Testis (tissue), 3 donors: Measurements from ENCODE around the gene SELP. TPM values are rescaled to one million over a fixed set of nuclear protein-coding genes. Genes with fewer than 3 reads are reported as not detected.

Source experiments
- DNase-seq: peaks from one replicate; pipeline ENCODE4 v3.0.0-alpha.2; 2019
- H3K27ac ChIP-seq, 2 donors: fragments of 200-600 bp; sonication (generic); one replicate each; pipeline ENCODE4 v1.5.1; 2019
- H3K27me3 ChIP-seq: fragments of 200-600 bp; sonication (generic); one replicate; pipeline ENCODE4 v1.5.1; 2019
- H3K36me3 ChIP-seq: fragments of 200-600 bp; sonication (generic); one replicate; pipeline ENCODE4 v1.5.1; 2017; ENCODE audit warnings: low read depth; ENCODE audit errors: missing control alignments
- H3K4me1 ChIP-seq: fragments of 200-600 bp; sonication (generic); one replicate; pipeline ENCODE4 v1.5.1; 2019
- H3K4me3 ChIP-seq, 2 donors: fragments of 200-600 bp; sonication (generic); one replicate each; pipeline ENCODE4 v1.5.1; 2017 to 2019
- H3K9me3 ChIP-seq: fragments of 200-600 bp; sonication (generic); one replicate; pipeline ENCODE4 v1.5.1; 2017
- CTCF ChIP-seq, 3 experiments: fragments of 450-650 bp in 2 of 3; fragments of 200-600 bp in 1 of 3; sonication (generic) in 1 of 3; IDR thresholded peaks; one replicate each; pipeline ENCODE4 v1.5.1; 2016 to 2019; ENCODE audit warnings: antibody characterized with exemption in 3 of 3, mild to moderate bottlenecking in 2 of 3, moderate library complexity in 1 of 3
- POLR2A ChIP-seq: fragments of 450-650 bp; IDR thresholded peaks from one replicate; pipeline ENCODE4 v1.6.1; 2017; ENCODE audit warnings: antibody characterized with exemption, mild to moderate bottlenecking, moderate library complexity
- WGBS, 2 donors: methylation state at CpG; one replicate each; pipeline ENCODE4 v1.1.5; 2018; 5-methylcytosine and 5-hydroxymethylcytosine counted together
- intact Hi-C: fragments of 100-400 bp; cut with DNase I; formaldehyde crosslinking; loops from one replicate; pipeline ENCODE4 v1.15.1; 2023; ENCODE audit warnings: low total_unique reads
- polyA plus RNA-seq: library from polyadenylated mRNA; stranded (reverse); fragments of 350-450 nt; fragmentation: Illumina TruSeq; extraction: RNeasy Lipid Tissue Mini Kit (QIAGEN cat#74804); gene quantifications from one replicate; pipeline ENCODE4 v1.2.3, GENCODE V29; 2014; ENCODE audit warnings: low read depth, low replicate concordance; ENCODE audit not compliant: insufficient read depth
- total RNA-seq, 2 donors: library from RNA; depleted of rRNA; stranded (reverse); fragments of >200 nt; gene quantifications; one replicate each; pipeline ENCODE4 v1.2.3, GENCODE V29; 2016

The SELP gene
- total and polyA plus RNA-seq, 3 donors from 2014 or later, result 1.7 to 6.4 (median 3.1) TPM

- DNase-seq, result no peak
- no peak for TF ChIP-seq CTCF (IDR thresholded peaks at IDR 0.05)
- no peak for TF ChIP-seq POLR2A
- Histone ChIP-seq H3K36me3 (no peaks in the 10 kb centered on the region), H3K4me3 (no peak overlapping the region), H3K27me3 (no peaks in the 10 kb centered on the region), H3K27ac (no peak overlapping the region), H3K4me1 (no peaks in the 10 kb centered on the region), H3K9me3 (no peaks in the 10 kb centered on the region)
- intact Hi-C loops, result no loop called here
- WGBS, 2 donors, result 46% methylated on average over 1 of the region's 1 CpG
Measured at GRCh38 chr1:169568497-169568896, 61.4 kb downstream of the SELP start.

DNA sequence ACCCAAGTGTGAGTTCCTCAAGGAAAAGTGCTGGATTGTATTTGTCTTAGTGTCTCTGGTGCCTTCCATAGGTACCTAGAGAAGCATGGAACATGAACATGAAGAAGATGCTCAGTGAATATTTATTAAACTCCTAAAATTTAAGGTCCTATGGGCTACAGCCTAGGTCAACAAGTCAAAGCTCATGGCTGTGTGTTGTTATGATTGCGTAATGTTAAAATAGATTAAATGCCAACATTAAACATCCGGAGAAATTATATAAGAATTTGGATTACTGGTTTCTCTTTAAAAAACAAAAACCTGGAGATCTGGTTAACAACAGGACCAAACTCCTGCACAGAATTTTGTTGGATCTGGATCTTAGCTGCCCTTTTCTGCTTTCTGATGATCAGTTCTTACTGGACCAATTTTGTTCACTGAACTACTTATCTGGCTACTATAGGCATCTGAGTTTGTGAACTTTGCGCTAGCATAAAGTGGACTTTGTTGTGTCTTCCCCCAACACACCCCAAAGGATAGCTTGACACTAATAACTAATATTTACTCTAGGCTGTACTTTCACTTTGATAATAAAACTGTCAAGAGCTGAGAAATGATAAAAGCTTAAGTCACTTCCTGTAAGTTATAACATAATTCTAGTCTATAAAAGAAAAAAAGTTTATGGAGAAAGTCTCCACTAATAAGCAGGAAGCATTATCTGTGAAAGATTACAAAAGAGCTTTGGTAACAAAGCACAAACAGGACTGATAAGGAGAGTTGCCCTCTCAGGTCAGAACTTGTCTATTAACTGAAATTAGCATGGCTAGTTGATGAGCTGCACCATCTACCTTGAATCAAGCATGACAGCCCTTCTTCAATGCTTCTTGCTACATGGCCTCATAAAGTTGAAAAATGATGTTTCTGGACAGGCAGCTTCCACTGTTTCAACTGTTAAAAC is 64.3 kb downstream of the SELP start:
- no peak overlapping the region for H3K27ac ChIP-seq
- TF ChIP-seq POLR2A (no peak), CTCF (IDR thresholded peaks at IDR 0.05) (no peak)
- H3K4me1 ChIP-seq, result no peaks in the 10 kb centered on the region
- 81 to 82% methylated on average over 3 of the region's 3 CpGs for WGBS, 2 donors
- no peaks in the 10 kb centered on the region for H3K36me3 ChIP-seq
- intact Hi-C loops, result no loop called here
- no peaks in the 10 kb centered on the region for H3K27me3 ChIP-seq
- no peak for DNase-seq
- H3K4me3 ChIP-seq, result no peak overlapping the region
- no peaks in the 10 kb centered on the region for H3K9me3 ChIP-seq

DNA sequence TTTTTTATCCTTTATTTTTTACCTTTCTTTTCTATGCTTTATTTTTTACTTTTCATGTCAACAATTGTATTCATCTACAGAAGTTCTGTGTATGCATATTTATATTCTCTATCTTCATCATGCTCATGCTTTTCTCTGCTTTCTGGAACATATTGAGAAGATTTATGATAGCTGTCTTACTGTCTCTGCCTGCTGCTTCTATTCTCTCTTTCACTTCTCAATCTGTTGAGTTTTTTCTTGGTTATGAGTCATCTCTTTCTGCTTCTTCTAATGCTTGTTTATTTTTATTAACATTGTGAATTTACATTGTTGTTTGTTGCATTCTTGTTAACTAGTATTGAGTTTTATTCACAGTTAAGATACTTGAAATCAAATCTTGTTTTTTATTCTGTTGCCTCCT is 66.3 kb downstream of the SELP start:
- Histone ChIP-seq H3K4me3 (no peak overlapping the region), H3K36me3 (no peaks in the 10 kb centered on the region), H3K9me3 (no peaks in the 10 kb centered on the region), H3K27ac (no peak overlapping the region), H3K27me3 (no peaks in the 10 kb centered on the region), H3K4me1 (no peaks in the 10 kb centered on the region)
- no peak for DNase-seq
- intact Hi-C loops, result no loop called here
- TF ChIP-seq POLR2A, result no peak

GRCh38 chr1:169563019-169563615 is 66.8 kb downstream of the SELP start:
- TF ChIP-seq CTCF (IDR thresholded peaks at IDR 0.05), result no peak
- TF ChIP-seq POLR2A, result no peak
- no peaks in the 10 kb centered on the region for H3K27me3 ChIP-seq
- H3K4me3 ChIP-seq, result no peak overlapping the region
- no peak for DNase-seq
- WGBS, 2 donors, result 86% methylated on average over 1 of the region's 1 CpG
- H3K4me1 ChIP-seq, result no peaks in the 10 kb centered on the region
- H3K27ac ChIP-seq, result no peak overlapping the region
- no peaks in the 10 kb centered on the region for H3K9me3 ChIP-seq
- H3K36me3 ChIP-seq, result no peaks in the 10 kb centered on the region
- intact Hi-C loops, result no loop called here

- TF ChIP-seq POLR2A, result no peak
- TF ChIP-seq CTCF (IDR thresholded peaks at IDR 0.05), result no peak
- DNase-seq, result no peak
- no peaks in the 10 kb centered on the region for H3K4me1 ChIP-seq
- WGBS, 2 donors, result 63 to 69% methylated on average over 1 of the region's 1 CpG
- H3K27me3 ChIP-seq, result no peaks in the 10 kb centered on the region
- intact Hi-C loops, result no loop called here
- H3K36me3 ChIP-seq, result no peaks in the 10 kb centered on the region
- no peak overlapping the region for H3K27ac ChIP-seq
- H3K4me3 ChIP-seq, result no peak overlapping the region
- no peaks in the 10 kb centered on the region for H3K9me3 ChIP-seq
Measured at GRCh38 chr1:169561692-169562091, 68.2 kb downstream of the SELP start.
